ENCODE results near the gene COX4I1.

The COX4I1 gene

DNA sequence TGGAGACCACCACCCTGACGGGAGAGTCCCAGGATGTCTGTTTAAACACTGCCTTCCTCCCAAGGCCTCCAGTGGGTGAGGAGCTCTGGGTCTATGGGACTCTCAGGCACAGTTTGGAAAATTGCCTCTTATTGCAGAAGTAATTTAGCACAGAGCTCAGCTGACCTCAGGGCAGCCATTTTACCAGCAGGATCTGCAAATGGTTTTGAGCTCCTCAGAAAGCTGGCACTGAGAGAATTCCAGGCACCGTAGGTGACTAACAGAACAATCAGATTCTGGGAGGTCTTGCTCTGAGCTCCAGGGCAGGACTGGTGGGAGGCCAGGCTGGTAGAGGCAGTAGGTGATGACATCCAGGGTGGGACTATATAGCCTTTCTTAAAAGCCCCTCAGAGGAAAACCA lies 31.3 kb upstream of the COX4I1 start:
- DNase-seq, result no peak

DNA sequence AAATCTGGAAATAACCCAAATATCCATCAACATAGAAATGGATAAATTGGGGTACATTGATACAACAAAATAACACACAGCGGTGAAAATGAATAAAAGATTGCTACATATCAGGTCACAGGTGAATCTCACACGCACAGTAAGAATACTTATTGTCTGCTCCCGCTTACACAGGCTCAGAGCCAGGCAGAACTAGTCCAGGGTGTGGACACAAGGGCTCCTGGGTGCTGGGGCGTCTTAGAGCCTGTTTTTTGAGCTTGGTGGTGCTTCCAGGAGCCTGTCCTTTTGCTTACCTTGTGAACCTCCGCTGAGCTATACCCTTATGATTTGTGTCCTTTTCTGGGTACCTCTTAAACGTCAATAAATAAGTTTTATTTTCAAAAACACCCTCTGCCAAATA lies 28.8 kb upstream of the COX4I1 start:
- no peak for DNase-seq

GRCh38 chr16:85773044-85773443 lies 26.5 kb upstream of the COX4I1 start:
- DNase-seq, result no peak

- no peak for DNase-seq
These were observed 25.4 kb upstream of the COX4I1 start for GRCh38 chr16:85774136-85774535.

DNA sequence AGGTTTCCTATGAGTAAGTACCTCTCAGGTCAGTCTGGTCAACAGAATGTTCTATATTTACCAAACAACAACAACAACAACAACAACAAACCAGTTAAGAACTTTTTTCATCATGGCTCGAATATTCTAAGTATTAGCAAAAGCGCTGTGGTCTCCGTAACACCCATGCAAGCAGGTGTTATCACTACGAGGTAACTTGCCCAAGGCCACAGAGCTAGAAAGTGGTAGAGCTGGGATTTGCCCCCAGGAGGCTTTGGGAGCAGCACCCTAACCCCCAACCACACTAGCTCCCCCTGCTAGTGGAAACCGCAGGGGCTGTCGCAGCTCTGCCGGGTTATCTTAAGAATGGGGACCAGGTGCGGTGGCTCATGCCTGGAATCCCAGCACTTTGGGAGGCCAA lies 24.7 kb upstream of the COX4I1 start:
- no peak for DNase-seq

GRCh38 chr16:85777583-85778310 lies 21.7 kb upstream of the COX4I1 start:
- no peak for DNase-seq

DNA sequence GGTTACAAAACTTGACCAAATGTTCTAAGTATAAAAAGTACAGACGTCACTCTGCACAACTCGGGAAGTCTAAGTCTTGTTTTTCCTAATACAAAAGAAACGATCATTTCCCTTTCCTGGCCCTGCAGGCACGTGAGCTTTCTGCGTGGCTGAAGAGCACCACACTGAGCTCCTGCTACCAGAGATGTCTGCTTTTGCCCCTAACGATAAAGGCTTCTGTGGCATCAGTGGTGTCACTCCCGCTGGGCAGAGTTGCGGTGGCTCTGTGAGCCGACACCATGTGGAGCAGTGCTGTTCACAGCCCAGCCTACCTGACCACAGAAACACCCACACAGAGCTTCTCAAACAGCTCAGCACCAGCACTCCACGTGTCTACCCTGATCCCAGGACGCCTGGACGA lies 20.6 kb upstream of the COX4I1 start:
- DNase-seq, result no peak

GRCh38 chr16:85780281-85780680 lies 19.2 kb upstream of the COX4I1 start:
- DNase-seq, result no peak

- DNase-seq, result no peak
These were observed 18.3 kb upstream of the COX4I1 start for GRCh38 chr16:85781156-85781555.

DNA sequence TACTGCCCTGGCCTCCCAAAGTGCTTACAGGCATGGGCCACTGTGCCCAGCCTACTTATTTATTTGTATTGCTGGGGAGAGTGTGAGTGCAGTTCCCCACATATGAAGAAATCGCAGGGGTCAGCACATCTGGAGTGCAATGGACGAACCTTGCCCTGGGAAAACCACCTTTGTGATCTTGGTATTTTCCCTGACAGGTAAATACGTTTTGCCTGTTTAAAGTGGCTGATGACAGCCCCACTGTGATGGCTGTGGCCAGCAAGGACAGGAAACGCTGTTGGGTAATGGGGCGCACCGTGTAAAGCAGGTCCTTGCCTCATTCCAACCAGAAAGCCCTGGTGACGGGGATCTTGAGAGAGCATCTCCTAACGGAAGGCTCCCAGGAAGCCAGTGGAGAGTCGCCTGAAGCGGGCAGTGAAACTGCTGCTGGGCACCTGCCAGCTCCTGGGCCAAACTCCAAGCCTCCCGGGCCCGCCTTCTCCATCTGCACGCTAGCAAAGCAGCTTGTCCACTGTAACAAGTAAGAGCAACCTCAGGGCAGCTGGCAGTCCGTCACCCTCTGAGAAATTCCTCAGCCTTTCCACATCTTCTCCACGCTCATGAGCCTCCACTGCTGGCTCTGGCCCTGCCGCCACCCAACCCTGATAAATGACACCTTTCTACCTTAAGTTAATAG lies 17.7 kb upstream of the COX4I1 start:
- DNase-seq, result no peak

- DNase-seq, result no peak
These were observed 17.0 kb upstream of the COX4I1 start for GRCh38 chr16:85782451-85782850.

DNA sequence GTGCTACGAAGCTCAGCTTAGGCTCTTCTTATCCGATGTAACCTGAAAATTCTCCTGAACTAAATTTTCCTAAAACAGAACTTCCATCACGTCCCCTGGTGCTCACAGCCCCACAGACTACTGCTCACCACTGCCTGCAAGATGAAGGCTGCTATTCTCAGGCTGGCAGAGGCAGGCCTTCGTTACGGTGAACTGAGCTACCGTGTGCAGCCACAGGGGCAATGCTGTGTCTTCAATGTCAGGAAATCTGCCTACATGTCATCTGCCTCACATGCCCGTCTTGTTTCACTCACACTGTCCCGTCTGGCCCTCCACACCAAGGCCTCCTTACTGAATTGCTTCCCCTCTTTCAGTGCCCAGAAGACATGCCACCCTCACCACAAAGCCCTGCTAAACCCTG lies 16.1 kb upstream of the COX4I1 start:
- no peak for DNase-seq

DNA sequence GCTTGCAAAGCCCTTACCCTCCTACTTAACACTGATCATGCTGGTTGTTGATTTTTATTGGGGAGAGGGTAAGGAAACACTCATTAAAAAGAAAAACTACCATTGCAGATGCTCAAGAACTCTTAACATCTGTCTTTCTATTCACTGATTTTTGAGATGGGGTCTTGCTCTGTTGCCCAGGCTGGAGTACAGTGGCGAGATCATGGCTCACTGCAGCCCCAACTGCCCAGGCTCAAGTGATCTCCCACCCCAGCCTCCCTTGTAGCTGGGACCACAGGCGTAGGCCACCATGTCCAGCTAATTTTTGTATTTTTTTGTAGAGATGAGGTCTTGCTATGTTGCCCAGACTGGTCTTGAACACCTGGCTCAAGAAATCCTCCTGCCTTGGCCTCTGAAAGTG lies 14.7 kb upstream of the COX4I1 start:
- DNase-seq, result no peak

- DNase-seq, result no peak
These were observed 13.6 kb upstream of the COX4I1 start for GRCh38 chr16:85785927-85786326.

DNA sequence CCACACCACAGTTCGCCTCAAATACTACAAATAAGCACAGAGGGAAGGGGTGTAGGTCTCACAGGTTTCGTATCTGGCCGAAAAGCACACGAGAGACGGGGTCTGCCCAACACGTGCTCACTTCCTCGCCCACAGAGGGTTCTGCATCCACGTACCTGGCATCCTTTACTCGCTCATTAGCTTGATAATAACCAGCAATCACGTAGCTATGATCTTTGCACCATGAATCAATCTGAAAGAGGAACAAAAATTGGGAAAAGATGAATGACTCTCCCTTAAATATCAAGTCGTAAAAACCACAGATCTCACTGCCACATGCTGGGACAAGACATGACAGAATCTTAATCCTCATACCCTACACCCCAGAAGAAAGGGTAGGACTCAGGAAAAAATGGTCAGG lies 10.7 kb upstream of the COX4I1 start:
- no peak for DNase-seq

DNA sequence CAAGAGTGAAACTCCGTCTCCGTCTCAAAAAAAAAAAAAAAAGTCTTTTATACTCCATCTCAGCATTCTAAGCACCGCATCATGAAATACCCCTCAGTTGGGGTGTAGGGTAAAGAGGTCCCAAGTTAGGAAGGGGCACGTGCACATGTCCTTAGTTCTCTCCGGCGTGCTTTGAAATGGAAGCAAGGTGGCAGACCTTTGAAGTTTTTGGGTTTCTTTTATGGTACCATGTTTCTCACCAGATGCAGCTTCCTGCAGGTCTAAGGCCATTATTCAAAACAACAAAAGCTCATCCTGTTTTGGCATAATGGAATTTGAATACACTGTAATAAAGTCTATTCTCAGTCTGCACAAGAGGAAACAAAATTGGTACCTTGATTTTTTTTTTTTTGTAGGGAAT lies 9.7 kb upstream of the COX4I1 start:
- no peak for DNase-seq

DNA sequence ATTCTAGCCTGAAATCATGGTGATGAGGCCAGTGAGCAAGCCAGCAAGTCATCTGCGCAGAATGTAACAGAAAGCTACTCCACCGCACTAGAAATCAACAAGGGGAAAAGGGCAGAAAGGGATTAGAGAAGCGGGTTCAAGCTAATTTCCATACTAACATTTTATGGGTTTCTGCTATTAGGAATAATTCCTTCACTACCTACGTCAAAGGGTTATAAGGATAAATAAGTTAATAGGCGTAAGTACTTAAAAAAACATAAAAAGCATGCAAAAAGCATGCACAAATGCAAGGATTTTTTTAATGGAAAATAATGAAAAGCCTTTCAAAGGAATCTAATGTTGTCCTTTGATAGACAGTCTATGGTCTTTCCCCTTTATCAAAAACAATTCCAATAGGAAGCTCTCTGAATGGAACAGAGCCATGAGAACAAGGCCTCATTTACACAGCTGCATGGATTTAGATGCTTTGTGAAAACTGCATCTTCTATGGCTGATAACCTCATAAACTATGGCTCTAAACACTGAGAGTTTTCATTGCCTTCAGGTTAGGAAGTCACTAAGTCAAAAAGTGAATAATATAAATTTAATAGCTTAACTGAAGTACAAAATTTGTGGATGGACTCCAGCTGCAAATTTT lies 5.7 kb upstream of the COX4I1 start:
- DNase-seq, result no peak

- no peak for DNase-seq
These were observed 4.8 kb upstream of the COX4I1 start for GRCh38 chr16:85794696-85795095.

DNA sequence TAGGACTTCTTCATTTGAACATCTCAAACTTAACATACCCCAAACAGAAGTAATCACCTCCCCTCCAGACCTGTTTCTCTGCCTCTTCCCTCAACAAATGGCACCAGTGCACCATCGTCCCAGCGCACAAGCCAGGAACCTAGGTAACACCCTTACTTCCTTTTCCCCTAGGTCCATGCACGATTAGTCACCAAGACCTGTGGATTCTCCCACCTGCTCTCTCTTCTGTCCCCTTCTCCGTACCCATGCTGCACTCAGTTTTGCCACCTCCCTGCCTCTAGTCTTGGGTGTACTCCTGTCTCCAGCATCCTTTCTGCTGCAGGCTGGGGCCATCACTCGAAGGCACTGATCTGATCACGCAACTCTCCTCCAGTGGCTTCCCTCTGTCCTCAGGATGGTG lies 3.3 kb upstream of the COX4I1 start:
- no peak for DNase-seq

DNA sequence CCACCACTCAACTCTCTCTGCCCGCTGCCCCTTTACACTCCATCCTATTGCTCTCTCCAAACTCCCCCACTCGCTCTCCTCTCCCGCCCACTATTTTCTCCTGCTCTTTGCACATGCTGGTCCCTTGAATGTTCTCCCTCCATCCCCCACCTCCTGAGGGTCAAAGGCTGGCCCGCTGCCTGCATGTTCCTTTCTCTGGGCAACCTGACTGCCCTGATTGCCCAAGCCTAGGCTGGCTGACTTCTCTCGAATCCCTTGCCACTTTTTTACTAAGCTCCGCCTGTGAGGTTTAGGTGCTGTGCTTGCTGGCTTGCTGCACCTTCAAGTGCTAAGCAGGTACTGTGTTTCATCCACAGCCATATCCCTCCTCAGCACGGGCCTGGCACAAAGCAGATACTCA lies 2.9 kb upstream of the COX4I1 start:
- DNase-seq, result no peak

- no peak for DNase-seq
These were observed 1.2 kb upstream of the COX4I1 start for GRCh38 chr16:85798283-85798776.

DNA sequence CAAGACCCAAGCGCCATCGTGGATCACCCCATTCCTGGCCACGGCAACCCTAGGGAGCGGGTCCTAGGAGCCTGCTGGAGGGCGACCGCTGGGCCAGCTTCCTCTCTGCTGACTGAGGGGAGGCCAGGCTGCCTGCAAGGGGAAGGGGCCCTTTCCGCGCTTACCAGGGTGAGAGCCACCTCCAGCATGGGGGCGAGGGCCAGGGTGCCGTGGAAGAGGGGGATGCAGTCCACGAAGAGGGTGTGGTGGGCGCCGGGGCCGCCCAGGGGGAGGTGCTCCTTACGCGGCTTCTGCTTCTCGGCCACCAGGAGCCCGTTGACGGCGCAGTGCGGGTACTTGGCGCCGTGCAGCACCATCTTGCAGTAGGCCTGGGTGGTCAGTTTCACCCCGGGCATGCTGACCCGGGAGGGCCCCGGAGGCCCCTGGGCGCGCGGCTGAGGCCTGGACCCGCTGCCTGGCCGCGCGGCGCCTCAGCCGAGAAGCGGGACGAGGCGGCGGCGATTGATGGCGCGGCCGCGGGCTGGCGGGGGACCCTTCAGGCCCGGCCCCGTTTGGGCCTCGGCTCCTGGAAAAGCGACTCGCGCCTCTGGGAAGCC lies 496 bp upstream of the COX4I1 start:
- peak in 1 of 2 donors; percentile 13 for DNase-seq

DNA sequence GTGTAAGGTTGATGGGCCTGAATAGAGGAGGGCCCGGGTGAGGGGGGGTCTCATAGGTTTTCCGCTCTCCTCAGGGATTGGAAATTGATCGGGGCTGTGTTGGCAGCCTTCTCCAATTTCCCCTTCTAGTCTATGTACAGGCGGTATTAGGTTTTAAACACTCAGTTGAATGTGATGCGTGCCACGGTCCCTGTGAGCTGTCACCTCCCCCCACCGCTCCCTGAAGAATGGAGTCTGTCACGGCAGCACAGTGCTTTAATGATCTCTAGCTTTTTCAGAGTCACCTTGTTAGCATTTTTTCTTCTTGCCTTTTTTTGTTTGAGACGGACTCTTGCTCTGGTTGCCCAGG lies 800 bp downstream of the COX4I1 start:
- no peak for DNase-seq

DNA sequence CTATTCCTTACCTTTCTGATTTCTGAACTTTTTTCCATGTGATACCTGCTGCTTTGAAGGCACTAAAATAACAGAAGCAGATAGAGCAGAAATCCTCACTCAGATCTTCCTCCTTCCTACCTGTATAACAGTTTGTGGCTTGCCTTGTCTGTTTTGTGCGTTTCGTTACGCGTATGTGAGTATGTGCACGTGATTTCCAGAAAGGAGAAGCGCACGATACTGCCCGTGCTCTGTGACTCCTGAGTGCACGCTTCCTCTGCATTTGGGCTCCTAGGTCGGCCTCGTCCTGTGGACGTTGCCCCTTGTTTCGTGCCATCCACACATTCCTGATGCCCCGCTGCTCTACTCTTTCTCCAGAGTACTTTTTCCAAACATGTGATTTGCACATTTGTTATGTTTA lies 4.1 kb downstream of the COX4I1 start:
- DNase-seq, result no peak
